Mucosa of descending colon (tissue), 3 donors: ENCODE data around the gene FAM221B. TPM values are rescaled to one million over a fixed set of nuclear protein-coding genes. Genes with fewer than 3 reads are reported as not detected.

ENCODE experiments used
- ATAC-seq: fragments of 200-7000 bp; cut with Tn5 transposase; one replicate; pipeline ENCODE4 v1.9.1; 2020; ENCODE audit warnings: mild to moderate bottlenecking, moderate library complexity
- DNase-seq, 3 donors: peaks; one replicate each; pipeline ENCODE4 v3.0.0-alpha.2; 2020
- H3K36me3 ChIP-seq: fragments of 200-600 bp; one replicate; pipeline ENCODE4 v1.8.0; 2021; ENCODE audit warnings: low read depth, mild to moderate bottlenecking
- H3K4me1 ChIP-seq: fragments of 200-600 bp; one replicate; pipeline ENCODE4 v1.8.0; 2021; ENCODE audit warnings: low read depth, mild to moderate bottlenecking
- H3K4me3 ChIP-seq: fragments of 200-600 bp; one replicate; pipeline ENCODE4 v1.8.0; 2021; ENCODE audit warnings: mild to moderate bottlenecking
- H3K9me3 ChIP-seq: fragments of 200-600 bp; one replicate; pipeline ENCODE4 v1.8.0; 2021; ENCODE audit warnings: mild to moderate bottlenecking
- intact Hi-C, 2 donors: fragments of 100-400 bp; cut with DNase I in 1 of 2; cut with micrococcal nuclease in 1 of 2; formaldehyde crosslinking; loops; one replicate each; pipeline versions ENCODE4 v1.11.0 to v1.11.1; 2022; cut with DNase I, micrococcal nuclease
- total RNA-seq, 3 donors: library from RNA; stranded (reverse); fragmentation: NEBNext Ultra II Directional in 2 of 3; extraction: Animal tissue kit (Norgen Biotek cat#: 25700) in 2 of 3; gene quantifications; one replicate each; pipeline versions ENCODE4 v1.2.1 to v1.2.4, GENCODE V29; 2021 to 2023
- TF ChIP-seq, protein P1 (sequence below): fragments of 200-600 bp; IDR thresholded peaks from one replicate; pipeline ENCODE4 v1.8.0; 2022; ENCODE audit warnings: antibody characterized with exemption, mild to moderate bottlenecking
- donor health status: DM: no; HTN: no; CAD: no; lungs with moderate emphysema.
- donor health status: DM: no; HTN: no; CAD: no.
- donor health status: DM: no; HTN: yes; CAD: no.

FAM221B gene
- total RNA-seq, 3 donors from 2014 or later = 0.41 to 0.43 TPM; not detected in 1

- TF ChIP-seq, protein P1, sequence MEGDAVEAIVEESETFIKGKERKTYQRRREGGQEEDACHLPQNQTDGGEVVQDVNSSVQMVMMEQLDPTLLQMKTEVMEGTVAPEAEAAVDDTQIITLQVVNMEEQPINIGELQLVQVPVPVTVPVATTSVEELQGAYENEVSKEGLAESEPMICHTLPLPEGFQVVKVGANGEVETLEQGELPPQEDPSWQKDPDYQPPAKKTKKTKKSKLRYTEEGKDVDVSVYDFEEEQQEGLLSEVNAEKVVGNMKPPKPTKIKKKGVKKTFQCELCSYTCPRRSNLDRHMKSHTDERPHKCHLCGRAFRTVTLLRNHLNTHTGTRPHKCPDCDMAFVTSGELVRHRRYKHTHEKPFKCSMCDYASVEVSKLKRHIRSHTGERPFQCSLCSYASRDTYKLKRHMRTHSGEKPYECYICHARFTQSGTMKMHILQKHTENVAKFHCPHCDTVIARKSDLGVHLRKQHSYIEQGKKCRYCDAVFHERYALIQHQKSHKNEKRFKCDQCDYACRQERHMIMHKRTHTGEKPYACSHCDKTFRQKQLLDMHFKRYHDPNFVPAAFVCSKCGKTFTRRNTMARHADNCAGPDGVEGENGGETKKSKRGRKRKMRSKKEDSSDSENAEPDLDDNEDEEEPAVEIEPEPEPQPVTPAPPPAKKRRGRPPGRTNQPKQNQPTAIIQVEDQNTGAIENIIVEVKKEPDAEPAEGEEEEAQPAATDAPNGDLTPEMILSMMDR = no peak
- ATAC-seq = no peak
- intact Hi-C loops = loop anchor here in 1 of 2 donors (10.0 kb wide), 1 partner anchor 50 kb away; no protein-coding TSS in a partner anchor
- Histone ChIP-seq H3K4me3 (no peak overlapping the region), H3K4me1 (peaks cover 39% of the 10 kb centered on the region), H3K9me3 (no peaks in the 10 kb centered on the region), H3K36me3 (no peaks in the 10 kb centered on the region)
- peak in 1 of 3 donors; percentile 17 for DNase-seq
Measured at GRCh38 chr9:35834260-35835215, 6.0 kb upstream of the FAM221B start.

DNA sequence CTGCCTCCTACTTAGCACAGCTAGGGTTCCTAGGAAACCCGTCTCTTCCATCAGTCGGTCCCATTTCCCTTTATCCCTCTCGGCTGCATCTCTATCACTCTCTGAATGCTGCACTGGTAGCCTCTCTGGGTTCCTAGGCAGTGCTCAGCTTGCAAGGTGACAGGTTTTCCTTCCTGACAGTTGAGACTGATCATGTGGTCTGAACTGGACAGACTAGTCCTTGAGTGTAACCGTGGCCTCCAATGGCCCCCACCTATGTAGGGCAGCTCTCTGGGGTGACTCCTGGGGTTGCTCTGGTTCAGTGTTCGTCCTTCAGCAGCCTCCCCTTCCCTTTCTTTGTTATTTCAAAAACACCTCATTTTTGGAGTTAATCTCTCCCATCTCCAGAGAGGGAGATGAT is 4.3 kb upstream of the FAM221B start:
- Histone ChIP-seq H3K36me3 (no peaks in the 10 kb centered on the region), H3K4me3 (no peak overlapping the region), H3K9me3 (no peaks in the 10 kb centered on the region), H3K4me1 (peaks cover 44% of the 10 kb centered on the region)
- intact Hi-C loops = loop anchor here in 1 of 2 donors (10.0 kb wide), 1 partner anchor 52 kb away; no protein-coding TSS in a partner anchor
- peak in 1 of 3 donors; percentile 60 for DNase-seq
- ATAC-seq = peak; percentile 7
- TF ChIP-seq, protein P1 = no peak

GRCh38 chr9:35831040-35831439 is 2.5 kb upstream of the FAM221B start:
- no peak for ATAC-seq
- TF ChIP-seq, protein P1 = no peak
- intact Hi-C loops = loop anchor here in 1 of 2 donors (10.0 kb wide), 1 partner anchor 54 kb away; no protein-coding TSS in a partner anchor
- Histone ChIP-seq H3K9me3 (no peaks in the 10 kb centered on the region), H3K4me3 (no peak overlapping the region), H3K36me3 (no peaks in the 10 kb centered on the region), H3K4me1 (peaks cover 40% of the 10 kb centered on the region)
- DNase-seq = no peak

- TF ChIP-seq, protein P1 = no peak
Measured at GRCh38 chr9:35829764-35830096, 1.2 kb upstream of the FAM221B start.

DNA sequence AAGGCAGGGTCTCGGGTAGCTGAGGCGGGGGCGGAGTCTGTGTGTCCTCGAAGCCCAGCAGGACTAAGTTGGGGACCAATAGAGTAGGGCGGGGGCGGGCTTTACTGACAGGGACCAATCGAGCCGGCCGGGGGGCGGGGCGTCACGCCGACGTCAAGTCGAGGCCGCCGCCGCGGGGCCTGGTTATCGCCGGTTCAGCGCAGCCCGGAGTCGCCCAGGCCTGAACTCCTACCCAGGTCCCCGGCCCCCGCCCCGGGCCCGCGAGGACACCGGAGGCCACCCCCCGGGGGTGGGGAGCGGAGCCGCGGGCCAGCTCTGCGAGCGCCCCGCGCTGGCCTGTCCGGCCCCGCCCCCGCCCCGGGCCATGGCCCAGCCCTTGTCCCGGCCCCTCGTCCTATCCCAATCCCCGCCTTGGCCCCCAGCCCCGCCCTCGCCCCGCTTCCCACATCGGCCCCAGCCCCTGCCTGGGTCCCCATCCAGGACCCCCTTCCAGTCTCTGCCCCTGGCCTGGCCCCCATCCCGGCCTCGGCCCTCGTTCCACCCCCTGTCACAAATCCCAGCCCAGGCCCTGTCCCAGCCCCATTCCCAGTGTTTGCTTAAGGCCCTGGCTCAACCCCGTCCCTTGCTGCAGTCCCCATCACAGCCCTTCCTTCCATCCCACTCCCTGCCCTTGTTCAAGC is 692 bp upstream of the FAM221B start, which contains the start of gene TMEM8B:
TMEM8B (plus strand) TSS at position 145 of the 680 bp plus-strand sequence; CDS start at position 365, 220 bp downstream.
- no peaks in the 10 kb centered on the region for H3K9me3 ChIP-seq
- TF ChIP-seq, protein P1 = no peak
- no peaks in the 10 kb centered on the region for H3K36me3 ChIP-seq
- peaks cover 23% of the 10 kb centered on the region for H3K4me1 ChIP-seq
- peak within 1 kb of the TSS; percentile 56 for H3K4me3 ChIP-seq
- peak; percentile 86 for ATAC-seq
- intact Hi-C loops = loop anchor here in 1 of 2 donors (5.0 kb wide), 1 partner anchor 53 kb away; no protein-coding TSS in a partner anchor
- peak; percentile 97 to 100 (median 97) for DNase-seq

More at GRCh38 chr9:35829764-35830096, 1.2 kb upstream of the FAM221B start:
- intact Hi-C loops = loop anchor here (5.0 to 10.0 kb wide), 2 partner anchors 53 to 55 kb away; no protein-coding TSS in a partner anchor
- Histone ChIP-seq H3K36me3 (no peaks in the 10 kb centered on the region), H3K9me3 (no peaks in the 10 kb centered on the region), H3K4me3 (no peak overlapping the region), H3K4me1 (peaks cover 28% of the 10 kb centered on the region)
- DNase-seq = no peak
- no peak for ATAC-seq
